Endothelial cell of umbilical vein (primary cell): Measurements from ENCODE around the gene GYS2.

ENCODE experiments used
- JUN ChIP-seq: IDR thresholded peaks from 2 replicates; pipeline ENCODE4 v1.6.1; 2011; ENCODE audit warnings: borderline replicate concordance, low read depth; ENCODE audit not compliant: insufficient read length, insufficient read depth
- POLR2AphosphoS5 ChIP-seq: IDR thresholded peaks from 2 replicates; pipeline ENCODE4 v1.6.1; 2012; ENCODE audit warnings: low read depth, mild to moderate bottlenecking, control low read depth, low read length, moderate library complexity; ENCODE audit not compliant: insufficient read depth
- TF ChIP-seq, protein P1 (sequence below), 2 donors: IDR thresholded peaks; 1 replicate in 1 of 2; 2 replicates in 1 of 2; pipeline ENCODE4 v1.5.1; 2011; ENCODE audit warnings: low read length in 2 of 2, mild to moderate bottlenecking in 2 of 2, moderate library complexity in 2 of 2, control low read depth in 1 of 2, inconsistent platforms in 1 of 2, low read depth in 1 of 2; ENCODE audit not compliant: insufficient read depth in 1 of 2; ENCODE audit errors: extremely low read depth in 1 of 2

DNA sequence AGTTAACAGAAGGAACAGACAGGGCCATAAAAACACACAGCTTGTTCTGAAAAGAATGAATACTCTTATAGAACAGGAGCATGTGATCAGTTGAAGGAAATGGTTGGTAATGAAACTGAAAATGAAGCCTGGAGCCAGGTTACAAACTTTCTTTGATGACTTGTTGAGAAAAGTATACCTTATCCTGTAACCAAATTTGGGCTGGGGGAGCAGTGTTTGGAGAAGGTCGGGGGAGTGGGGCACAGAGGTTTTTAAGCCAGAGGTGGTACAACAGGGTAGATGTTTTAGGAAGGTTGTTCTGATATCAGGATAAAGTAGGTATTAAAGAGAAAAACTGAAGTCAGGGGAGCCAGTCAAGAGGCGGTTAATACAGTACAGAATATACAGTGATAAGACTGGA, 94.9 kb downstream of the GYS2 start:
- TF ChIP-seq, protein P1, sequence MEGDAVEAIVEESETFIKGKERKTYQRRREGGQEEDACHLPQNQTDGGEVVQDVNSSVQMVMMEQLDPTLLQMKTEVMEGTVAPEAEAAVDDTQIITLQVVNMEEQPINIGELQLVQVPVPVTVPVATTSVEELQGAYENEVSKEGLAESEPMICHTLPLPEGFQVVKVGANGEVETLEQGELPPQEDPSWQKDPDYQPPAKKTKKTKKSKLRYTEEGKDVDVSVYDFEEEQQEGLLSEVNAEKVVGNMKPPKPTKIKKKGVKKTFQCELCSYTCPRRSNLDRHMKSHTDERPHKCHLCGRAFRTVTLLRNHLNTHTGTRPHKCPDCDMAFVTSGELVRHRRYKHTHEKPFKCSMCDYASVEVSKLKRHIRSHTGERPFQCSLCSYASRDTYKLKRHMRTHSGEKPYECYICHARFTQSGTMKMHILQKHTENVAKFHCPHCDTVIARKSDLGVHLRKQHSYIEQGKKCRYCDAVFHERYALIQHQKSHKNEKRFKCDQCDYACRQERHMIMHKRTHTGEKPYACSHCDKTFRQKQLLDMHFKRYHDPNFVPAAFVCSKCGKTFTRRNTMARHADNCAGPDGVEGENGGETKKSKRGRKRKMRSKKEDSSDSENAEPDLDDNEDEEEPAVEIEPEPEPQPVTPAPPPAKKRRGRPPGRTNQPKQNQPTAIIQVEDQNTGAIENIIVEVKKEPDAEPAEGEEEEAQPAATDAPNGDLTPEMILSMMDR (IDR thresholded peaks at IDR 0.05; ENCODE audit: extremely low read depth in 1 of 2, insufficient read depth in 1 of 2, low read depth in 1 of 2, low read length in 2 of 2) = no peak
- TF ChIP-seq JUN (no peak), POLR2AphosphoS5 (no peak)
